ENCODE results near the gene INSC. TPM values are rescaled to one million over a fixed set of nuclear protein-coding genes. Genes with fewer than 3 reads are reported as not detected.

Gene INSC
- polyA plus RNA-seq, 1 donor from 2014 or later: 0.12 TPM

DNA sequence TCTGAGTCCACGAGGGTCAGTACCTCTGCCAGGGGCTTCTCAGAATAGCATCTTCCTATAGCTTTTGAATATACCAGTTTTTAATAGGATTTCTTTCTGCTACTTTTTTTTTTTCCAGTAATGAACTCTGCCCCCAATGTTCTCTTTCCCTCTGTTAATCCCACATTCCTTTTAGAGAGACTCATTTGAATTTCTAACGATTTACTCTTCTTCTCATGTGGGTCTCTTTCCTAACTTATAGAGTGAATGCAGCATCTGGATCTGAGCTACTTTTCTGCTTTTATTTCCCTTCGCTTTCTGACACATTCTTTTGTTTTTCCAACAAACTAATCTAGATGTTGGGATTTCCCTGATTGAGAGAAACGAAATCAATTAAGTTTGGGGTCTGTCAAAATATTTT is 71.4 kb downstream of the INSC start:
- Histone ChIP-seq H4K20me1 (ENCODE audit: insufficient read depth) (no peaks in the 10 kb centered on the region), H3K9me3 (ENCODE audit: low read length) (no peaks in the 10 kb centered on the region), H3K36me3 (ENCODE audit: insufficient read depth, low read length) (no peaks in the 10 kb centered on the region), H3F3A (ENCODE audit: insufficient read depth, low read length, poor library complexity, severe bottlenecking) (no peaks in the 10 kb centered on the region), H3K27me3 (ENCODE audit: insufficient read depth, low read depth, low read length) (no peaks in the 10 kb centered on the region), H3K79me2 (replicated peaks; ENCODE audit: insufficient read depth, low read length) (no peaks in the 10 kb centered on the region), H3K9ac (ENCODE audit: low read length) (no peak overlapping the region), H3K4me3 (ENCODE audit: low read length) (no peak overlapping the region), H3K4me2 (ENCODE audit: low read length) (no peak overlapping the region), H3K9me2 (ENCODE audit: insufficient read depth, low read length) (no peaks in the 10 kb centered on the region), H3K27ac (ENCODE audit: low read length) (no peak overlapping the region), H2AFZ (ENCODE audit: low read depth, low read length) (no peak overlapping the region)
- no peak for TF ChIP-seq POLR2AphosphoS5 (IDR thresholded peaks at IDR 0.05)
- TF ChIP-seq EP300 (conservative IDR thresholded peaks at IDR 0.05; ENCODE audit: poor library complexity, severe bottlenecking): no peak
- TF ChIP-seq RAD21 (conservative IDR thresholded peaks at IDR 0.05): no peak
- TF ChIP-seq SMC3 (conservative IDR thresholded peaks at IDR 0.05; ENCODE audit: poor library complexity): no peak
- no peak for TF ChIP-seq TAF1 (IDR thresholded peaks at IDR 0.05; ENCODE audit: low read depth)
- no peak for TF ChIP-seq EZH2 (IDR thresholded peaks at IDR 0.05; ENCODE audit: borderline replicate concordance, insufficient read depth, low read length, poor library complexity, severe bottlenecking)
- TF ChIP-seq MXI1 (conservative IDR thresholded peaks at IDR 0.05; ENCODE audit: poor library complexity, severe bottlenecking): no peak
- TF ChIP-seq, protein P1, sequence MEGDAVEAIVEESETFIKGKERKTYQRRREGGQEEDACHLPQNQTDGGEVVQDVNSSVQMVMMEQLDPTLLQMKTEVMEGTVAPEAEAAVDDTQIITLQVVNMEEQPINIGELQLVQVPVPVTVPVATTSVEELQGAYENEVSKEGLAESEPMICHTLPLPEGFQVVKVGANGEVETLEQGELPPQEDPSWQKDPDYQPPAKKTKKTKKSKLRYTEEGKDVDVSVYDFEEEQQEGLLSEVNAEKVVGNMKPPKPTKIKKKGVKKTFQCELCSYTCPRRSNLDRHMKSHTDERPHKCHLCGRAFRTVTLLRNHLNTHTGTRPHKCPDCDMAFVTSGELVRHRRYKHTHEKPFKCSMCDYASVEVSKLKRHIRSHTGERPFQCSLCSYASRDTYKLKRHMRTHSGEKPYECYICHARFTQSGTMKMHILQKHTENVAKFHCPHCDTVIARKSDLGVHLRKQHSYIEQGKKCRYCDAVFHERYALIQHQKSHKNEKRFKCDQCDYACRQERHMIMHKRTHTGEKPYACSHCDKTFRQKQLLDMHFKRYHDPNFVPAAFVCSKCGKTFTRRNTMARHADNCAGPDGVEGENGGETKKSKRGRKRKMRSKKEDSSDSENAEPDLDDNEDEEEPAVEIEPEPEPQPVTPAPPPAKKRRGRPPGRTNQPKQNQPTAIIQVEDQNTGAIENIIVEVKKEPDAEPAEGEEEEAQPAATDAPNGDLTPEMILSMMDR (IDR thresholded peaks at IDR 0.05; ENCODE audit: poor library complexity, severe bottlenecking): no peak
- TF ChIP-seq, protein P2, sequence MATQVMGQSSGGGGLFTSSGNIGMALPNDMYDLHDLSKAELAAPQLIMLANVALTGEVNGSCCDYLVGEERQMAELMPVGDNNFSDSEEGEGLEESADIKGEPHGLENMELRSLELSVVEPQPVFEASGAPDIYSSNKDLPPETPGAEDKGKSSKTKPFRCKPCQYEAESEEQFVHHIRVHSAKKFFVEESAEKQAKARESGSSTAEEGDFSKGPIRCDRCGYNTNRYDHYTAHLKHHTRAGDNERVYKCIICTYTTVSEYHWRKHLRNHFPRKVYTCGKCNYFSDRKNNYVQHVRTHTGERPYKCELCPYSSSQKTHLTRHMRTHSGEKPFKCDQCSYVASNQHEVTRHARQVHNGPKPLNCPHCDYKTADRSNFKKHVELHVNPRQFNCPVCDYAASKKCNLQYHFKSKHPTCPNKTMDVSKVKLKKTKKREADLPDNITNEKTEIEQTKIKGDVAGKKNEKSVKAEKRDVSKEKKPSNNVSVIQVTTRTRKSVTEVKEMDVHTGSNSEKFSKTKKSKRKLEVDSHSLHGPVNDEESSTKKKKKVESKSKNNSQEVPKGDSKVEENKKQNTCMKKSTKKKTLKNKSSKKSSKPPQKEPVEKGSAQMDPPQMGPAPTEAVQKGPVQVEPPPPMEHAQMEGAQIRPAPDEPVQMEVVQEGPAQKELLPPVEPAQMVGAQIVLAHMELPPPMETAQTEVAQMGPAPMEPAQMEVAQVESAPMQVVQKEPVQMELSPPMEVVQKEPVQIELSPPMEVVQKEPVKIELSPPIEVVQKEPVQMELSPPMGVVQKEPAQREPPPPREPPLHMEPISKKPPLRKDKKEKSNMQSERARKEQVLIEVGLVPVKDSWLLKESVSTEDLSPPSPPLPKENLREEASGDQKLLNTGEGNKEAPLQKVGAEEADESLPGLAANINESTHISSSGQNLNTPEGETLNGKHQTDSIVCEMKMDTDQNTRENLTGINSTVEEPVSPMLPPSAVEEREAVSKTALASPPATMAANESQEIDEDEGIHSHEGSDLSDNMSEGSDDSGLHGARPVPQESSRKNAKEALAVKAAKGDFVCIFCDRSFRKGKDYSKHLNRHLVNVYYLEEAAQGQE (IDR thresholded peaks at IDR 0.05; ENCODE audit: borderline replicate concordance): no peak

DNA sequence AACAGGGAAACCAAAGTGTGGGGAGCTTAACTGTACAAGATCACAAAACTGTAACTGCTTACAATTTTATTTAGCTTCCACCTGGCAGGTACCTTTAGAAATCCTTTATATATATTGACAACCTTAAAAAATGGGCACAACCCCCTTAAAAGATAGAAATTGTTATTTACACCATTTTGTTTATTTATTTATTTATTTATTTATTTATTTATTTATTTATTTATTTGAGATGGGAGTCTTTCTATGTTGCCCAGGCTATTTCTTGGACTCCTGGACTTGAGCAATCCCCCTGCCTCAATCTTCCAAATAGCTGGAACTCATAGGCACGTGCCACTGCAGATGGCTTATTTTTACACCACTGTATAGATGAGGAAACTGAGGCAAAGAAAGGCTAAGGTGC is 74.5 kb downstream of the INSC start:
- H2AFZ ChIP-seq (ENCODE audit: low read depth, low read length): no peak overlapping the region
- H3K27ac ChIP-seq (ENCODE audit: low read length): no peak overlapping the region
- no peak overlapping the region for H3K4me2 ChIP-seq (ENCODE audit: low read length)
- H3K36me3 ChIP-seq (ENCODE audit: insufficient read depth, low read length): no peaks in the 10 kb centered on the region
- H3F3A ChIP-seq (ENCODE audit: insufficient read depth, low read length, poor library complexity, severe bottlenecking): no peaks in the 10 kb centered on the region
- H3K27me3 ChIP-seq (ENCODE audit: insufficient read depth, low read depth, low read length): no peaks in the 10 kb centered on the region
- H4K20me1 ChIP-seq (ENCODE audit: insufficient read depth): no peaks in the 10 kb centered on the region
- no peaks in the 10 kb centered on the region for H3K9me2 ChIP-seq (ENCODE audit: insufficient read depth, low read length)
- no peaks in the 10 kb centered on the region for H3K9me3 ChIP-seq (ENCODE audit: low read length)
- no peak overlapping the region for H3K9ac ChIP-seq (ENCODE audit: low read length)
- no peaks in the 10 kb centered on the region for H3K79me2 ChIP-seq (replicated peaks; ENCODE audit: insufficient read depth, low read length)
- no peak overlapping the region for H3K4me3 ChIP-seq (ENCODE audit: low read length)
- TF ChIP-seq RAD21 (conservative IDR thresholded peaks at IDR 0.05) (no peak), POLR2AphosphoS5 (IDR thresholded peaks at IDR 0.05) (no peak), EZH2 (IDR thresholded peaks at IDR 0.05; ENCODE audit: borderline replicate concordance, insufficient read depth, low read length, poor library complexity, severe bottlenecking) (no peak), TAF1 (IDR thresholded peaks at IDR 0.05; ENCODE audit: low read depth) (no peak), EP300 (conservative IDR thresholded peaks at IDR 0.05; ENCODE audit: poor library complexity, severe bottlenecking) (no peak), MXI1 (conservative IDR thresholded peaks at IDR 0.05; ENCODE audit: poor library complexity, severe bottlenecking) (no peak), SMC3 (conservative IDR thresholded peaks at IDR 0.05; ENCODE audit: poor library complexity) (no peak)
- TF ChIP-seq, protein P2 (IDR thresholded peaks at IDR 0.05; ENCODE audit: borderline replicate concordance): no peak
- TF ChIP-seq, protein P1 (IDR thresholded peaks at IDR 0.05; ENCODE audit: poor library complexity, severe bottlenecking): no peak
